K562 (cell line): ENCODE measurements around the gene CD55. TPM values are rescaled to one million over a fixed set of nuclear protein-coding genes. Genes with fewer than 3 reads are reported as not detected.

Experiments used
- BRD9 ChIP-seq: fragments of 450-650 bp; IDR thresholded peaks from 2 replicates; pipeline ENCODE4 v1.6.1; 2018; ENCODE audit warnings: low read depth; ENCODE audit not compliant: partially characterized antibody
- LCOR ChIP-seq: sonication (generic); formaldehyde crosslinking; IDR thresholded peaks from 2 replicates; pipeline ENCODE4 v1.8.0; 2022; ENCODE audit warnings: mild to moderate bottlenecking, missing genetic modification reagents
- MYC ChIP-seq, 2 experiments: fragments of 250-450 bp in 1 of 2; sonication (Bioruptor Pico) in 1 of 2; IDR thresholded peaks; 2 replicates each; pipeline versions ENCODE4 v1.5.1 to v1.6.1; 2012 to 2021; ENCODE audit warnings: low read depth in 2 of 2, borderline replicate concordance in 1 of 2, improper control_type of control experiment in 1 of 2, low read length in 1 of 2, mild to moderate bottlenecking in 1 of 2, moderate library complexity in 1 of 2
- NFATC3 ChIP-seq: fragments of 450-650 bp; IDR thresholded peaks from 2 replicates; pipeline ENCODE4 v1.6.1; 2017; ENCODE audit warnings: mild to moderate bottlenecking
- PTTG1 ChIP-seq: fragments of 450-650 bp; IDR thresholded peaks from 2 replicates; pipeline ENCODE4 v1.6.1; 2016; ENCODE audit warnings: low read depth, mild to moderate bottlenecking, missing genetic modification characterization, missing compliant biosample characterization
- SOX6 ChIP-seq: fragments of 450-650 bp; IDR thresholded peaks from 2 replicates; pipeline ENCODE4 v1.6.1; 2014; ENCODE audit warnings: mild to moderate bottlenecking
- ZNF224 ChIP-seq: sonication (generic); formaldehyde crosslinking; IDR thresholded peaks from 2 replicates; pipeline ENCODE4 v1.8.0; 2022; ENCODE audit warnings: mild to moderate bottlenecking, missing genetic modification reagents
- ZNF551 ChIP-seq: fragments of 250-450 bp; sonication (Bioruptor Pico); IDR thresholded peaks from 2 replicates; pipeline ENCODE4 v1.5.0; 2021; ENCODE audit warnings: mild to moderate bottlenecking, moderate library complexity
- polyA plus RNA-seq, 8 experiments: library from polyadenylated mRNA; depleted of rRNA in 4 of 8; stranded (reverse) in 5 of 8; unstranded in 3 of 8; fragments of >200 nt; fragmentation: Nextera tagmentation in 2 of 8; fragmentation: Illumina TruSeq in 1 of 8; extraction: Ambion mirVana in 2 of 8; extraction: Trizol in 1 of 8; gene quantifications; 2 replicates each; pipeline versions ENCODE4 v1.2.1 to v1.2.3, GENCODE V29; 2011 to 2014; ENCODE audit warnings: inconsistent platforms in 1 of 8, missing spikeins in 1 of 8
- total RNA-seq, 7 experiments: library from RNA; depleted of rRNA in 6 of 7; stranded (reverse); fragments of >200 nt in 6 of 7; fragmentation: Illumina TruSeq in 2 of 7; extraction: Trizol in 2 of 7; gene quantifications; 2 replicates each; pipeline versions ENCODE4 v1.2.1 to v1.2.3, GENCODE V29; 2011 to 2021; ENCODE audit warnings: low replicate concordance in 1 of 7
- TF ChIP-seq, protein P1 (sequence below): fragments of 250-450 bp; sonication (Bioruptor Pico); IDR thresholded peaks from 2 replicates; pipeline ENCODE4 v1.5.0; 2021; ENCODE audit warnings: mild to moderate bottlenecking, moderate library complexity
- TF ChIP-seq, protein P2 (sequence below): sonication (generic); formaldehyde crosslinking; IDR thresholded peaks from 2 replicates; pipeline ENCODE4 v1.8.0; 2022; ENCODE audit warnings: missing genetic modification reagents, mild to moderate bottlenecking, moderate library complexity, borderline replicate concordance
- TF ChIP-seq, protein P3 (sequence below), 3 experiments: fragments of 200-800 bp in 1 of 3; sonication (Bioruptor generic) in 1 of 3; sonication (generic) in 1 of 3; formaldehyde crosslinking in 1 of 3; IDR thresholded peaks; 2 replicates each; pipeline versions ENCODE4 v1.6.1 to v1.8.0; 2016 to 2022; ENCODE audit warnings: mild to moderate bottlenecking in 2 of 3, missing compliant biosample characterization in 2 of 3, missing genetic modification characterization in 2 of 3, missing genetic modification reagents in 1 of 3
- TF ChIP-seq, protein P4 (sequence below): fragments of 250-450 bp; sonication (Bioruptor Pico); IDR thresholded peaks from 2 replicates; pipeline ENCODE4 v1.9.0; 2021; ENCODE audit warnings: mild to moderate bottlenecking, inconsistent platforms
- TF ChIP-seq, protein P5 (sequence below): fragments of 250-450 bp; sonication (Bioruptor Pico); IDR thresholded peaks from 2 replicates; pipeline ENCODE4 v1.5.1; 2021; ENCODE audit warnings: mild to moderate bottlenecking

CD55 gene
- total and polyA plus RNA-seq, 9 of the 15 experiments (the other 6 are each of a cell fraction or from before 2014, with no cell fraction given) = 17.7 to 150 (median 97.0) TPM

DNA sequence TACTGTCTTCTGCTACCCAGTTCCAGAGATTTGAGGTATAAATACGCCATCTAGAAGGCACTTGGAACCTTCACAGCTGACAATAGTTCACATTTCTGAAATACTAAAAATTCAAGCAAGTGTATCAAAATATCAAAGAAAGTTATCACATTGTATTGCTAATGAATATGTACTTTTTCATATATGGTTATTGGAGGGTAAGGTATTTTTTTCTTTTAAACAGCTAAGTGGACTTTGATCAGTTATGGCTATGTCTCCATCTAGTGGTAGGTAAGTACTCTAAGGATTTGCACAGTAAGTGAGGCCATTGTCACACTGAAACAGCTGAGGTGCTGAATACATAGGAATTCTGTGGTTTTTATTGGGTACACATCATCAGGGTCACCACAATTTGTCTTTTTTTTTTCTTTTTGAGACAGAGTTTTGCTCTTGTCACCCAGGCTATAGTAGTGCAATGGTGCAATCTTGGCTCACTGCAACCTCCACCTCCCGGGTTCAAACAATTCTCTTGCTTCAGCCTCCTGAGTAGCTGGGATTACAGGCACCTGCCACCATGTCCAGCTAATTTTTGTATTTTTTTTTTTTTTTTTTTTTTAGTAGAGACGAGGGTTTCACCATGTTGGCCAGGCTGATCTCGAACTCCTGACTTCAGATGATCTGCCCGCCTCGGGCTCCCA, 83.5 kb downstream of the CD55 start (continued):
- TF ChIP-seq, protein P1, sequence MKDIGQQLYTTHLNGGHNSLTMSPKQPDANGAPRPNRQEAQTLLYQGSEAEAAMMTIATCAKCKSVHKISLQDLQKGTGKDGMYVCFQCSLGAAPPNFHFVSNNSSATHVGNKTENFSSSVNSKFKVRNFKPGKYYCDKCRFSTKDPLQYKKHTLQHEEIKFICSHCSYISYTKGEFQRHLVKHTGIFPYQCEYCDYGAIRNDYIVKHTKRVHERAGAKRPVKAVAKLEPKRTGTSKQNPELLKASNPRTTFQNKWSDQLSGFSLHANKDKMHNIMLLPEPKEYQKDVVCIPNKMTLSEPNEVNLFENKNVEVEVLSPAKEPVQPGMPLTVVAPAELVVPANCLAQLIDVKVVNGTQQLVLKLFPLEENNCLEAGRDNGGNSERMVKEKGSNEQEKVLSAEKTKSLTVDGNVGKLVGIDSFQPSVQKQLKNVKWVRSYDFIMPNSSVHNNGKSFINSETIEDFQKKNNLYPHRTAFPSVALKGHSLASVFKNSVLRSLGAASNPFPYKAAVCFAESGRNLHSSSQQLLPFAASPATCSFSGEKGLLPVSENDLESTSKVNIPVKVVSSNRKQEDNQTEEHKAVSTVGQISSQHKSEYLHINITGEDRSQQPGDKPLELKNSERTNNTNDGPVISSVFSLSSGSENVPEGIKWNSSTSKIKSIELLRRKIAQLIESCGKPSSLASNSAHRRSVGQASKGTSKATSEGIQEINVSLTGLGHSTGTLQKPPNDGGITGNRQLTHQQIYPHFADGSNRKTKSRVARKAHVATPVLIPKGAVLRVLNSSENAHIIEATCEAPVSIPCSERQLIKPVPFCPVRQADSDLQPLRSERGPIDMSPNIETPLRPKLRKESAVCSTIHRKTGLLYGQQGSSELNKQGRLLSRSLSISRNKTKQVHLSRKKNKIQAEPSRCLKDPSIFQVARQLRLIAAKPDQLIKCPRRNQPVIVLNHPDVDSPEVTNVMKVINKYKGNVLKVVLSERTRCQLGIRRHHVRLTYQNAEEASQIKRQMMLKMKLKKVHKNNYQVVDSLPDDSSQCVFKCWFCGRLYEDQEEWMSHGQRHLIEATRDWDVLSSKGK (CRISPR knock-in tag) = no peak
- TF ChIP-seq NFATC3 (no peak), MYC (IDR thresholded peaks at IDR 0.05; ENCODE audit: low read depth, low read length) (no peak), MYC (CRISPR knock-in tag; IDR thresholded peaks at IDR 0.05; ENCODE audit: borderline replicate concordance, low read depth) (no peak), ZNF551 (CRISPR knock-in tag) (no peak), LCOR (CRISPR knock-in tag) (no peak), BRD9 (no peak), ZNF224 (no peak), PTTG1 (tag) (no peak), SOX6 (0 out of 2 replicates have a peak, but pooled peaks have one; percentile 18)
- TF ChIP-seq, protein P2, sequence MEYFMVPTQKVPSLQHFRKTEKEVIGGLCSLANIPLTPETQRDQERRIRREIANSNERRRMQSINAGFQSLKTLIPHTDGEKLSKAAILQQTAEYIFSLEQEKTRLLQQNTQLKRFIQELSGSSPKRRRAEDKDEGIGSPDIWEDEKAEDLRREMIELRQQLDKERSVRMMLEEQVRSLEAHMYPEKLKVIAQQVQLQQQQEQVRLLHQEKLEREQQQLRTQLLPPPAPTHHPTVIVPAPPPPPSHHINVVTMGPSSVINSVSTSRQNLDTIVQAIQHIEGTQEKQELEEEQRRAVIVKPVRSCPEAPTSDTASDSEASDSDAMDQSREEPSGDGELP (CRISPR knock-in tag) = no peak; the same call in 1 of the 2 replicates
- TF ChIP-seq, protein P3, sequence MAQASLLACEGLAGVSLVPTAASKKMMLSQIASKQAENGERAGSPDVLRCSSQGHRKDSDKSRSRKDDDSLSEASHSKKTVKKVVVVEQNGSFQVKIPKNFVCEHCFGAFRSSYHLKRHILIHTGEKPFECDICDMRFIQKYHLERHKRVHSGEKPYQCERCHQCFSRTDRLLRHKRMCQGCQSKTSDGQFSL (CRISPR knock-in tag; IDR thresholded peaks at IDR 0.05) = no peak
- TF ChIP-seq, protein P3 (tag; IDR thresholded peaks at IDR 0.05) = no peak
- TF ChIP-seq, protein P4, sequence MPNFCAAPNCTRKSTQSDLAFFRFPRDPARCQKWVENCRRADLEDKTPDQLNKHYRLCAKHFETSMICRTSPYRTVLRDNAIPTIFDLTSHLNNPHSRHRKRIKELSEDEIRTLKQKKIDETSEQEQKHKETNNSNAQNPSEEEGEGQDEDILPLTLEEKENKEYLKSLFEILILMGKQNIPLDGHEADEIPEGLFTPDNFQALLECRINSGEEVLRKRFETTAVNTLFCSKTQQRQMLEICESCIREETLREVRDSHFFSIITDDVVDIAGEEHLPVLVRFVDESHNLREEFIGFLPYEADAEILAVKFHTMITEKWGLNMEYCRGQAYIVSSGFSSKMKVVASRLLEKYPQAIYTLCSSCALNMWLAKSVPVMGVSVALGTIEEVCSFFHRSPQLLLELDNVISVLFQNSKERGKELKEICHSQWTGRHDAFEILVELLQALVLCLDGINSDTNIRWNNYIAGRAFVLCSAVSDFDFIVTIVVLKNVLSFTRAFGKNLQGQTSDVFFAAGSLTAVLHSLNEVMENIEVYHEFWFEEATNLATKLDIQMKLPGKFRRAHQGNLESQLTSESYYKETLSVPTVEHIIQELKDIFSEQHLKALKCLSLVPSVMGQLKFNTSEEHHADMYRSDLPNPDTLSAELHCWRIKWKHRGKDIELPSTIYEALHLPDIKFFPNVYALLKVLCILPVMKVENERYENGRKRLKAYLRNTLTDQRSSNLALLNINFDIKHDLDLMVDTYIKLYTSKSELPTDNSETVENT (CRISPR knock-in tag) = no peak
- TF ChIP-seq, protein P5, sequence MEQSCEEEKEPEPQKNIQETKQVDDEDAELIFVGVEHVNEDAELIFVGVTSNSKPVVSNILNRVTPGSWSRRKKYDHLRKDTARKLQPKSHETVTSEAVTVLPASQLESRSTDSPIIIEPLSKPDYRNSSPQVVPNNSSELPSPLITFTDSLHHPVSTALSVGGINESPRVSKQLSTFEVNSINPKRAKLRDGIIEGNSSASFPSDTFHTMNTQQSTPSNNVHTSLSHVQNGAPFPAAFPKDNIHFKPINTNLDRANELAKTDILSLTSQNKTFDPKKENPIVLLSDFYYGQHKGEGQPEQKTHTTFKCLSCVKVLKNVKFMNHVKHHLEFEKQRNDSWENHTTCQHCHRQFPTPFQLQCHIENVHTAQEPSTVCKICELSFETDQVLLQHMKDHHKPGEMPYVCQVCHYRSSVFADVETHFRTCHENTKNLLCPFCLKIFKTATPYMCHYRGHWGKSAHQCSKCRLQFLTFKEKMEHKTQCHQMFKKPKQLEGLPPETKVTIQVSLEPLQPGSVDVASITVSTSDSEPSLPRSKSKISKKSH (CRISPR knock-in tag) = no peak
